ENCODE results near the gene CLDN11. TPM values are rescaled to one million over a fixed set of nuclear protein-coding genes. Genes with fewer than 3 reads are reported as not detected.

CLDN11 gene
- total and polyA plus RNA-seq, 4 donors, result 0.28 to 3.3 (median 1.9) TPM

- TF ChIP-seq REST (IDR thresholded peaks at IDR 0.05), result no peak
- no peak for TF ChIP-seq SP1 (IDR thresholded peaks at IDR 0.05)
Observed at GRCh38 chr3:170437176-170437575, 18.5 kb downstream of the CLDN11 start (continued).

- no peak overlapping the region for H3K27ac ChIP-seq (ENCODE audit: low read depth in 1 of 2, low read length in 2 of 2)
- H3K9ac ChIP-seq (ENCODE audit: low read depth in 1 of 2, low read length in 2 of 2), result no peak overlapping the region
- TF ChIP-seq ZBTB33 (IDR thresholded peaks at IDR 0.05) (no peak), HNF4G (IDR thresholded peaks at IDR 0.05) (no peak), REST (IDR thresholded peaks at IDR 0.05) (no peak), ATF3 (IDR thresholded peaks at IDR 0.05) (no peak), RAD21 (IDR thresholded peaks at IDR 0.05) (no peak), GABPA (IDR thresholded peaks at IDR 0.05 in 1 of 2, conservative IDR thresholded peaks at IDR 0.05 in 1 of 2) (no peak), MAX (IDR thresholded peaks at IDR 0.05) (no peak), CTCF (IDR thresholded peaks at IDR 0.05; ENCODE audit: low read depth, low read length, missing input control) (no peak)
- no peaks in the 10 kb centered on the region for H3K9me3 ChIP-seq (ENCODE audit: control insufficient read depth in 4 of 4, low read length in 3 of 4)
- H3K4me3 ChIP-seq (ENCODE audit: low read depth in 1 of 3, low read length in 3 of 3), result no peak overlapping the region
- H3K27me3 ChIP-seq (ENCODE audit: control insufficient read depth in 4 of 4, insufficient read depth in 4 of 4, low read length in 3 of 4), result no peaks in the 10 kb centered on the region
- DNase-seq (ENCODE audit: low spot score), result no peak
- H3K36me3 ChIP-seq (ENCODE audit: control insufficient read depth in 4 of 4, insufficient read depth in 3 of 4, low read depth in 1 of 4, low read length in 3 of 4), result no peaks in the 10 kb centered on the region
- WGBS, result 84% methylated on average over 10 of the region's 10 CpGs
- H3K4me1 ChIP-seq (ENCODE audit: control insufficient read depth in 4 of 4, insufficient read depth in 4 of 4, low read length in 3 of 4), result no peaks in the 10 kb centered on the region
Observed at GRCh38 chr3:170437696-170438407, 19.2 kb downstream of the CLDN11 start.
